Stimulated activated memory B cell treated with anti-CD40 and anti-IgM and Interleukin-4, amounts not matched to agents 10 μg/mL and 1 μg/mL and 100 μg/mL, for 72 hours (primary cell): ENCODE measurements around the gene VSTM4.

ENCODE experiments used
- ATAC-seq: fragments of 150-1000 bp; cut with Tn5 transposase; 2 replicates; pipeline ENCODE4 v1.10.0; 2021
- H3K27ac Mint-ChIP-seq: one replicate; pipeline ENCODE4 v1.8.0; 2022; ENCODE audit warnings: mild to moderate bottlenecking, mixed read lengths
- H3K27me3 Mint-ChIP-seq: one replicate; pipeline ENCODE4 v1.8.0; 2022; ENCODE audit warnings: mixed read lengths
- H3K36me3 Mint-ChIP-seq: one replicate; pipeline ENCODE4 v1.8.0; 2022; ENCODE audit warnings: mixed read lengths
- H3K4me1 Mint-ChIP-seq: one replicate; pipeline ENCODE4 v1.8.0; 2022; ENCODE audit warnings: mixed read lengths
- H3K4me3 Mint-ChIP-seq: one replicate; pipeline ENCODE4 v1.8.0; 2022; ENCODE audit warnings: mild to moderate bottlenecking, moderate library complexity, mixed read lengths
- H3K9me3 Mint-ChIP-seq: one replicate; pipeline ENCODE4 v1.8.0; 2022; ENCODE audit warnings: mixed read lengths

Gene VSTM4

GRCh38 chr10:49058463-49059255, 56.7 kb downstream of the VSTM4 start:
- no peaks in the 10 kb centered on the region for H3K4me1 Mint-ChIP-seq
- no peak for ATAC-seq
- H3K27ac Mint-ChIP-seq, result no peak overlapping the region
- peaks cover 39% of the 10 kb centered on the region for H3K27me3 Mint-ChIP-seq
- H3K4me3 Mint-ChIP-seq, result no peak overlapping the region
- peaks cover 9% of the 10 kb centered on the region for H3K36me3 Mint-ChIP-seq
- H3K9me3 Mint-ChIP-seq, result peaks cover 18% of the 10 kb centered on the region

- H3K9me3 Mint-ChIP-seq, result peaks cover 14% of the 10 kb centered on the region
- no peak for ATAC-seq
- peaks cover 5% of the 10 kb centered on the region for H3K36me3 Mint-ChIP-seq
- peaks cover 7% of the 10 kb centered on the region for H3K4me1 Mint-ChIP-seq
- H3K27me3 Mint-ChIP-seq, result peaks cover 29% of the 10 kb centered on the region
- no peak overlapping the region for H3K27ac Mint-ChIP-seq
- no peak overlapping the region for H3K4me3 Mint-ChIP-seq
These were observed 58.0 kb downstream of the VSTM4 start for GRCh38 chr10:49057231-49057880.

GRCh38 chr10:49056356-49056755, 59.0 kb downstream of the VSTM4 start:
- Mint-ChIP-seq H3K4me3 (no peak overlapping the region), H3K4me1 (peaks cover 7% of the 10 kb centered on the region), H3K9me3 (peaks cover 5% of the 10 kb centered on the region), H3K27me3 (peaks cover 19% of the 10 kb centered on the region), H3K36me3 (no peaks in the 10 kb centered on the region), H3K27ac (no peak overlapping the region)
- ATAC-seq, result no peak

- H3K9me3 Mint-ChIP-seq, result peaks cover 3% of the 10 kb centered on the region
- no peak overlapping the region for H3K4me3 Mint-ChIP-seq
- H3K27me3 Mint-ChIP-seq, result peaks cover 15% of the 10 kb centered on the region
- H3K36me3 Mint-ChIP-seq, result no peaks in the 10 kb centered on the region
- peaks cover 7% of the 10 kb centered on the region for H3K4me1 Mint-ChIP-seq
- no peak overlapping the region for H3K27ac Mint-ChIP-seq
- ATAC-seq, result no peak
These were observed 60.0 kb downstream of the VSTM4 start for GRCh38 chr10:49055221-49055849.

GRCh38 chr10:49054753-49055152, 60.6 kb downstream of the VSTM4 start:
- peaks cover 15% of the 10 kb centered on the region for H3K27me3 Mint-ChIP-seq
- H3K27ac Mint-ChIP-seq, result no peak overlapping the region
- peaks cover 2% of the 10 kb centered on the region for H3K9me3 Mint-ChIP-seq
- H3K36me3 Mint-ChIP-seq, result no peaks in the 10 kb centered on the region
- no peak for ATAC-seq
- peaks cover 7% of the 10 kb centered on the region for H3K4me1 Mint-ChIP-seq
- no peak overlapping the region for H3K4me3 Mint-ChIP-seq

GRCh38 chr10:49053998-49054692, 61.2 kb downstream of the VSTM4 start:
- H3K4me1 Mint-ChIP-seq, result peaks cover 7% of the 10 kb centered on the region
- peaks cover 19% of the 10 kb centered on the region for H3K27me3 Mint-ChIP-seq
- no peak overlapping the region for H3K4me3 Mint-ChIP-seq
- no peaks in the 10 kb centered on the region for H3K9me3 Mint-ChIP-seq
- no peaks in the 10 kb centered on the region for H3K36me3 Mint-ChIP-seq
- no peak for ATAC-seq
- no peak overlapping the region for H3K27ac Mint-ChIP-seq

- peaks cover 7% of the 10 kb centered on the region for H3K4me1 Mint-ChIP-seq
- H3K36me3 Mint-ChIP-seq, result no peaks in the 10 kb centered on the region
- peaks cover 28% of the 10 kb centered on the region for H3K27me3 Mint-ChIP-seq
- H3K4me3 Mint-ChIP-seq, result no peak overlapping the region
- H3K27ac Mint-ChIP-seq, result no peak overlapping the region
- no peaks in the 10 kb centered on the region for H3K9me3 Mint-ChIP-seq
- ATAC-seq, result peak; percentile 37
These were observed 62.0 kb downstream of the VSTM4 start for GRCh38 chr10:49053053-49053997.

GRCh38 chr10:49052069-49052468, 63.3 kb downstream of the VSTM4 start:
- H3K4me1 Mint-ChIP-seq, result peaks cover 7% of the 10 kb centered on the region

GRCh38 chr10:49050906-49051305, 64.4 kb downstream of the VSTM4 start:
- ATAC-seq, result no peak
- H3K4me3 Mint-ChIP-seq, result no peak overlapping the region
- peaks cover 7% of the 10 kb centered on the region for H3K4me1 Mint-ChIP-seq
- peaks cover 30% of the 10 kb centered on the region for H3K27me3 Mint-ChIP-seq
- H3K27ac Mint-ChIP-seq, result no peak overlapping the region
- H3K36me3 Mint-ChIP-seq, result no peaks in the 10 kb centered on the region
- peaks cover 1% of the 10 kb centered on the region for H3K9me3 Mint-ChIP-seq

More at GRCh38 chr10:49052069-49052468, 63.3 kb downstream of the VSTM4 start:
- Mint-ChIP-seq H3K36me3 (no peaks in the 10 kb centered on the region), H3K9me3 (no peaks in the 10 kb centered on the region), H3K27me3 (peaks cover 38% of the 10 kb centered on the region), H3K27ac (no peak overlapping the region), H3K4me3 (no peak overlapping the region)
- no peak for ATAC-seq

GRCh38 chr10:49050366-49050765, 65.0 kb downstream of the VSTM4 start:
- H3K36me3 Mint-ChIP-seq, result no peaks in the 10 kb centered on the region
- H3K27ac Mint-ChIP-seq, result no peak overlapping the region
- ATAC-seq, result no peak
- peaks cover 7% of the 10 kb centered on the region for H3K4me1 Mint-ChIP-seq
- peaks cover 4% of the 10 kb centered on the region for H3K9me3 Mint-ChIP-seq
- H3K4me3 Mint-ChIP-seq, result no peak overlapping the region
- peaks cover 30% of the 10 kb centered on the region for H3K27me3 Mint-ChIP-seq

- Mint-ChIP-seq H3K36me3 (no peaks in the 10 kb centered on the region), H3K4me3 (no peak overlapping the region), H3K27me3 (peaks cover 30% of the 10 kb centered on the region), H3K9me3 (peaks cover 4% of the 10 kb centered on the region), H3K27ac (no peak overlapping the region), H3K4me1 (peaks cover 7% of the 10 kb centered on the region)
- no peak for ATAC-seq
These were observed 65.7 kb downstream of the VSTM4 start for GRCh38 chr10:49049660-49050059.

GRCh38 chr10:49047128-49047639, 68.1 kb downstream of the VSTM4 start:
- Mint-ChIP-seq H3K4me1 (no peaks in the 10 kb centered on the region), H3K27ac (no peak overlapping the region), H3K4me3 (no peak overlapping the region), H3K36me3 (no peaks in the 10 kb centered on the region), H3K9me3 (peaks cover 4% of the 10 kb centered on the region), H3K27me3 (peaks cover 34% of the 10 kb centered on the region)
- ATAC-seq, result no peak

- H3K9me3 Mint-ChIP-seq, result peaks cover 4% of the 10 kb centered on the region
- H3K4me1 Mint-ChIP-seq, result no peaks in the 10 kb centered on the region
- peaks cover 42% of the 10 kb centered on the region for H3K27me3 Mint-ChIP-seq
- ATAC-seq, result no peak
- no peak overlapping the region for H3K27ac Mint-ChIP-seq
- H3K36me3 Mint-ChIP-seq, result no peaks in the 10 kb centered on the region
- no peak overlapping the region for H3K4me3 Mint-ChIP-seq
These were observed 70.8 kb downstream of the VSTM4 start for GRCh38 chr10:49044293-49045193.
